ENCODE results near the gene ANKAR.
A peak's percentile ranks its signal among the peaks of the same experiment; 100 is the strongest.
"Not testable (repeated sequence)": the region's sequence is repeated elsewhere in the genome, so short reads cannot be mapped to it uniquely, and the experiment has no call there.

The ANKAR gene

DNA sequence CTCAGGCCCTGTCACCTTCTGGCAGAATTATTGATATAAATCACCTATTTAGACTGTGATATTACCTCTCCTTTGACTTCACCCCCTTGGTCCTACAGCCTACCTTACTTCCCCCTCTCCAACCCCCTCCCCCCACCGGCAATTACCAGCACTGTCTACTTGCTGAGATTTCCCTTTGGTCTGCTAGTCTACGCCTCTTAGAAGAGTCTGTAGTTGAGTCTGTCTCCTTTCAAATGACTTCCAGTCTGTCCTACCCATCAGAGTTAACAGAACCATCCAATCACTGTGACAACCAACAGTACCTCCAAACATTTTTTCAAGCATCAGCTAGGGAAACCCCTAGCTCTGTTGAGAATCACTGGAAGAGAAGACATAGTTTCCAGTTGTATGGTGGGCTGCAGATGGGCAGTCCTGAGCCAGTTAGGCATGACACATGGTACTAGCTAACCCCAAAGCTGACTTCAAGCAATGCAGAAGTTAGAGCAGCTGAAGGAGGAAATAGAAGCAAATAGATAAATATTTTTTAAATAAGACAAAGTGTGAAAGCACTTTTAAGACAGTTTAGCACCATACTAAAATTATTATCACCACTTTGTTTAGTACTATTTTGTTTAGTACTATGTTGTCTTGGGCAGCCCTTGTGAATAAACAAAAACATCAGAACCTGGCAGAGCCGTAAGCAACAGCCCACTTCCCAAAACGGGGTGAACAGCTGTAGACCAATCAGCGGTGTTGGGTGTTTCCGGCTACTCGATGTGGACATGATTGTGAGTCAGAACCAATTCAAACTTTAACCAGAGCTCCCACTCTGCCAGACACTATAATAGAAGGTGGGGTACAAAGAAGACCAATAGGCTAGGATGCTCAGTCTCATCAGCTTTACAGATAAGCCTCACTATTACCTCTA lies 15.9 kb upstream of the ANKAR start:
- no peak for DNase-seq

DNA sequence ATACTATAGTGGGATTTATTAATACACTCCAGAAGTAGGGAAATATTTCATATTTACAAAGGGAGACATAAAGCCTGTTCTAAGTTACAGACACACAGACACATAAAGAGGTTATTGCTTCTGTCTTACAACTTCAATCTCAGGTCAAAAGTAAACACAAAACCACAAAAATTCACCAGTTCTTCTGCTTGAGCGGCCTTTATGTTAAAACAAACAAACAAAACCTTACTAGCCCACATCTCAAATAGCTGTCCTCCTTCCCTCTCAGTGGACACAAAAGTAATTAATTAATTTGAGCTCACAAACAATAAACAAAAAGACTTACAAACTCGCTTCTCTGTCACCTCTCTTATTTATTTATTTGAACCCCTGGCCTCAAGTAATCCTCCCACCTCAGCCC lies 14.7 kb upstream of the ANKAR start:
- no peak for DNase-seq

DNA sequence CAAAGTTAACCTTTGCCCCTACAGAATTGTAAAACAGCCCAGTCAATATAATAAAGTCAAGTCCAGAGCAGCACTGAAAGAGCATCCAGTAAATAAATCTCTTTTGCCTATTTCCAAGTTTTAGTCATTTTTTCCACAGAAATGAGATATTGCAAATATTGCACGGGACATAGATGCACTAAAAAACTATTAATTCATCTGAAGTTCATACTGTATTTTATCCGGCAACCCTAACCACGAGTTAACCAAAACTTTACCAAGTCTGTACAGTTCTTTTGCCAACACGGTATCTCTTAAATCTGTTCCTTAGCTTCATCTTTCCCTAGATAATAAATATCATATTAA lies 13.7 kb upstream of the ANKAR start:
- no peak for DNase-seq

DNA sequence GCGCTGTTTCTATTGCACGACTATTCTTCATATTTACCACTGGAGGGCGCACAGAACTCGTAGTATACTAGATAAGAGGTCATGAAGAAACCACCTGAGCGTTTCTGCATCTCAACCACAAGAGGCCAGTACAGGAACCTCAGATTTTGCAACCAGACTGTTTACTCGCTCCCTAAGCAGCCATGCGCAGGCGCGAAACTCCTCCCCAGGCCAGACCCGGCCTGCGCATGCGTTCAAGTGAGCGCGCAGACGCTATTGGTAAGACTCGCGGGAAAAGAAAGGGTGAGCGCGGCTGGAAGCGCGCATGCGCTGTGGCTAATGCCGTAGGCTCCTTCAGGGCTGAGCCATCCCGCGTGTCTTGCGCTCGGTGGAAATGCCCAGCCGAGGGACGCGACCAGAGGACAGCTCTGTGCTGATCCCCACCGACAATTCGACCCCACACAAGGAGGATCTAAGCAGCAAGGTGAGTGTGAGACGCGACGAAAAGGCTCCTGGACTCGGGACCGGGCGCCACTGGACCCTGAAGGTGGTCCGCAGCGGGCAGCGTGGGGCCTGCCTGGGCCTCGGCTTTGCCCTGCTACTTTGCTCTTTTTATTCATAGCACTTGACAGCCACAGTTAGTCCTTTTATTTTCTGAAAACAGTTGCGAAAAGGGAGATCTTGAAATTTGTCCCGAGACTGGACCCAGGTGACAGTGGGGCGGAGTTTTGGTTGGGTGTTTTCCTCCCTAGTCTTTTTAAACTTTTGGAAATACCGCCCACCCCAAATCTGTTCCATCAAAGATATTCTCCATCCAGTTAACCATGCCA lies 13.1 kb upstream of the ANKAR start, which contains the start of gene ASNSD1:
TSS of gene ASNSD1 (plus strand) at position 312 of the 809 bp plus-strand sequence. CDS start 4,674 bp downstream, outside the sequence.
- DNase-seq = peak; percentile 99

DNA sequence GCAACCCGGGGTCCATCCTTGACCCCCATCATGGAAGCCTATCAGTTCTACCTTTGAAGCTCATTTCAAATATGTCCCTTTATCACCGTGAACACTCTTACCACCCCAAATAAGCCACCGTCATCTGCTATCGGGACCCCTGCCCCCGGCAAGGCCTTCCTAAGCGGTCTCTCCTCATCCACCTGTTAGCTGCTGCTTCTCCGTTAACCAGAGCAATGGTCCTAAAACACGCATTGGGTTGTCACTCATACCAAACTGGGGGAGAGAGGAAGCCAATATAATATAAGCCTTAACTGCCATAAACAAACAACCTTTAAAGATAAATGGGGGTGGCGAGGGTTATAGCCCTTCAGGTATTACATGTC lies 12.5 kb upstream of the ANKAR start:
- no peak for DNase-seq

DNA sequence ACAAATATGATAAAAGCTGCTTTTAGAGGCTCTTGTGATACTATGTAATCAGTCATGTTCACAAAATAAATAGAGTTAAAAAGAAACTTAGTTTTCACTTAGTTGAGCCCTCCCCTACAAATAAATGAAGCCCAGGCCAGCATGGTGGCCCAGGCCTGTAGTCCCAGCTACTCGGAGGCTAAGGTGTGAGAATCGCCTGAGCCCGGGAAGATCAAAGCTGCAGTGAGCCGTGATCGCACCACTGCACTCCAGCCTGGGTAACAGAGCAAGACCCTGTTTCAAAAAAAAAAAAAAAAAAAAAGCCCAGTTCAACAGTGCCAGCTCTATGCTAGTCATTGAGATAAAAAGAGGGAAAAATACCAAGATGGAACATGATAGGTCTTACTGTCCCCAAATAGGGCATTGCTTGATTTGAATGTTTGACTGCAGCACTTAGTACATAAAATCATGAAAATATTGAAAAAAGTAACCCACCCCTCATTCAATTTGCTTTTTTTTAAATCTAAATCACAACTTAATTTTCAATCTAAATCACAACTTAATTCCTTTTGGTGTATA lies 11.7 kb upstream of the ANKAR start:
- DNase-seq = no peak

DNA sequence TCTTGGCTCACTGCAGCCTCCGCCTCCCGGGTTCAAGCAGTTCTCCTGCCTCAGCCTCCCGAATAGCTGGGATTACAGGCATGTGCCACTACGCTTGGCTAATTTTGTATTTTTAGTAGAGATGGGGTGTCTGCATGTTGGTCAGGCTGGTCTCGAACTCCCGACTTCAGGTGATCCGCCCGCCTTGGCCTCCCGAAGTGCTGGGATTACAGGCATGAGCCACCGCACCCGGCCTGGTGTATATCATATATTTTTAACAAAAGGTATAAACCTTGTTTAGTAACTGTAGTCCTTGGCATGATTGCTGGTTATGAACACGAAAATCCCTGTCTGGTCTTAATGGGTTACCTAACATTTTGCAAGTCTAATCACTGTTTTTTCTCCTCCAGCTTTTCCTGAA lies 11.2 kb upstream of the ANKAR start:
- DNase-seq = not testable (repeated sequence)

DNA sequence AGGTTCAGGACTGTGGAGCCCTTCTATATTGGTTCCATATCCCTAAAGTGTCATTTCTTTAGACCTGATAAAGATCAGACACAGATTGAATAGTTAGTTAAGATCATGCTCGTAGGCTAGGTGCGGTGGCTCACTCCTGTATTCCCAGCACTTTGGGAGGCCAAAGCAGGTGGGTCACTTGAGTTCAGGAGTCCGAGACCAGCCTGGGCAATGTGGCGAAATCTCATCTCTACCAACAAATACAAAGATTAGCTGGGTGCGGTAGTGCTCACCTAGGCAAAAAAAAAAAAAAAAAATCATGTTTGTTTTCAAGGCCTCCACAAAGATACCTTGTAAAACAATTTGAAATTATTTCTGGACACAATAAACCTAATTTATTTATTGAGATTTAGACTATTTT lies 4.6 kb upstream of the ANKAR start:
- no peak for DNase-seq

DNA sequence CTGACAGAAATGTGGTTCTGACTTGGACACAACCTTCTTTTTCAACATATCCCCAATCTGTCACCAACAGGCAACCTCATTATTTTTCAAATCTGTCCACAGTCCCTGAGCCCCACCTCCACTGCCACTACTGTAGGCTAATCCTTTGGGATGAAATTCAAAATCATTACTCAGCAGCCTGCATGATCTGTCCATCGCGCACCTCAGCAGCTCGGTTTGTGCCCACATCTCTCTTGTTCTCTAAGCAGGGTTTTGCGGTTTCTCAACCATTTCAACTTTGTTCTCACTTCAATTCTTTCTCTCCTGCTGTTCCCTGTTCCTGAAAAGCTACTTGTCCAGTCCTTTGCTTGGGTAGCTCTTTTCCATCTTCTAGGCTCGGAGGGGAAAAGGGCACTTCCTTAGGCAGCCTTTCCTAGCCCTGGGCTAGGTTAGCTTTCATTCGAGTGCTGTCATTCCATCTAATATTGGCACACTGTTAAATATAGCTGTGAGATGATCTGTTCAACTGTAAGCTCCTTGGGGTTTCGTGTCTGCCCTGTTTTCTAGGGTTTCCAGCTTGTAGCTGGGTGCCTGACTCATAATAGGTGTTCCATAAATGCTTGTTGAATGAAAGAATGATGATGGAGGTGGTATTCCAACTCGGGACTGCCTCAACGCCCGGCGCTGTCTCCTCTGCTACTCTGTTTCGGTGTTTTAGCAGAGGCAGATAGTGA lies 653 bp upstream of the ANKAR start:
- DNase-seq = no peak

DNA sequence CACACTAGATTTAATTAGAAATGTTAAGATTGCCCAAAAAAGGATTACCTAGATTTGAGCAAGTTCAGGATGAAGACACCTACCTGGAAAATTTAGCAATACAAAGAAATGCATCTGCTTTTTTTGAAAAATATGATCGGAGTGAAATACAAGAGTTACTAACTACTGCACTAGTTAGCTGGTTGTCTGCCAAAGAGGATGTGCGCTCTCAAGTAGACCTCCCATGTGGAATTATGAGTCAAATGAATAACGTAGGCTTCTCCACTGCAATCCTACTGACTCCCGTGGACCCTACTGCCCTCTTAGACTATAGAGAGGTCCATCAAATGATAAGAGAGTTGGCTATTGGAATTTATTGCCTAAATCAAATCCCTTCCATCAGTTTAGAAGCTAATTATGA lies 2.0 kb downstream of the ANKAR start:
- DNase-seq = no peak

DNA sequence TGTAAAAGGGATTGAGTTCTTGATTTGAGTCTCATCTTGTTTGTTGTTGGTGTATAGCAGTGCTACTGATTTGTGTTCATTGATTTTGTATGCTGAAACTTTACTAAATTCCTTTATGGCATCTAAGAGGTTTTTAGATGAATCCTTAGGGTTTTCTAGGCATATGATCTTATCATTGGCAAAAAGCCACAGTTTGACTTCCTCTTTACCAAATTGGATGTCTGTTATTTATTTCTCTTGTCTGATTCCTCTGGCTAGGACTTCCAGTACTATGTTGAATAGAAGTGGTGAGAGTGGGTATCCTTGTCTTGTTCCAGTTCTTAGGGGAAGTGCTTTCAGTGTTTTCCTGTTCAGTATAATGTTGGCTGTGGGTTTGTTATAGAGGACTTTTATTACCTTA lies 4.8 kb downstream of the ANKAR start:
- DNase-seq = no peak

DNA sequence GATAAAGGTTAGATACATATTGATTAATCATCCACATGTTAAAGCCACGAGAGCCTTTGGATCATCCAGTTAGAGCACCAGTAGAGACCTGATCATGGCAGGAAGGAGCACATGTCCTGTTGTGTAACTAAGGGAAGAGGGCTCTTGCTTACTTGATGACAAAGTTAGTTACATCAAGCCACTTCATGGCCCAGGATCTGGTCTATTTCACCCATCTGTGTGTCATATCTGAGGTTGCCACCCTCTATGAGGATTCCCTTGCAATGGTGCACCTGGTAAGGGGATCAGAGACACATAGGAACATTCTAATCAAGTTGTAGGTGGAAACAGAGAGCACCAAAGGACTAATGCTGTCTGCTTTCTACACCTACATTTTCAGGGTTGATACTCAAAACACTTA lies 6.7 kb downstream of the ANKAR start:
- DNase-seq = no peak

DNA sequence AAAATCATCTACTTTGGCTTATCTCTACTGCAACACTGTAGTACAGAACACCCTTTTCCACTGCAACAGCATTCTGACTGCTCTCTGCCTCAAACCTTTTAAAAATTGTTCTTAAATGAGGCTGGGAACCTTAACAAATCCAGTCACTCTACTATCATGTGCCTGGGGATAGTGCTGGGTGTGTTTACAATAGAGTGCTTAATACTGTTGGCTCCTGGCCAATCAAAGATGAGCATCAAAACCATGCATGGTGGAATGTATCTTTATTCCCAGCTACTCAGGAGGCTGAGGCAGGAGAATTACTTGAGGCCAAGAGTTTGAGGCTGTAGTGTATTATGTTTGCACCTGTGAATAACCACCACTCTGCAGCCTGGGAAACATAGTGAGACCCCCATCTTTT lies 7.4 kb downstream of the ANKAR start:
- no peak for DNase-seq

DNA sequence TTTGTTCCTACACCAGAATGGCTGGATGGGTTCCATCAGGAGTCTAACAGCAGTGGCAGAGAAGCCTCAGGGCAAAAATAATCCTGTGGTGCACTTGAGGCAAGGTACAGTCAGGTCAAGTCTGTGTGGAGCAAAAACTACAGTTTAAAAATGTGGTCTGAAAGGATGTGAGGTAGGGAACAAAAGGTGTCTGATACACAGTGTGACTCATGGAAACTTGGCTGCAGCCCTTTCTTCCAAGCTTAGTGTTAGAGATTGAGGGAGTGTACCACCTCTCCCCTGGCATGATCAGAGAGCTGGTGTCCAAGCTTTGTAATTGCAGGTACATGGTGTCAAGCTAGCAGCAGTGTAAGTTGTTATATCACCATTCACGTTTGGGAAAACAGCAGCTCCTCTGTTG lies 8.9 kb downstream of the ANKAR start:
- no peak for DNase-seq

DNA sequence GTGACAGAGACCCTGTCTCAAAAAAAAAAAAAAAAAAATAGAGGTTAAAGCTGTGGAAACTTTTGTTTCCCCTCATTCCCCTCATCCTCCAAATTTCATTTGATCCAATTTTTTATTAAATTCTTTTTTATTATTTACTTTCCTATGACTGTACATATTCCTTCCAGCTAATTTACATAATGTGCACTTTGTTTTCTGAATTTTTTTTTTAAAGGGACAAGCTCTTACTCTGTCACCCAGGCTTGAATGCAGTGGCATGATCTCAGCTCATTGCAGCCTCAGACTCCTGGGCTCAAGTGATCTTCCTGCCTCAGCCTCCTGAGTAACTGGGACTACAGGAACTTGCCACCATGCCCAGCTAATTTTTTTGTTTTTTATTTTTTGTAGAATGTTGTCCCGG lies 10.3 kb downstream of the ANKAR start:
- DNase-seq = no peak

DNA sequence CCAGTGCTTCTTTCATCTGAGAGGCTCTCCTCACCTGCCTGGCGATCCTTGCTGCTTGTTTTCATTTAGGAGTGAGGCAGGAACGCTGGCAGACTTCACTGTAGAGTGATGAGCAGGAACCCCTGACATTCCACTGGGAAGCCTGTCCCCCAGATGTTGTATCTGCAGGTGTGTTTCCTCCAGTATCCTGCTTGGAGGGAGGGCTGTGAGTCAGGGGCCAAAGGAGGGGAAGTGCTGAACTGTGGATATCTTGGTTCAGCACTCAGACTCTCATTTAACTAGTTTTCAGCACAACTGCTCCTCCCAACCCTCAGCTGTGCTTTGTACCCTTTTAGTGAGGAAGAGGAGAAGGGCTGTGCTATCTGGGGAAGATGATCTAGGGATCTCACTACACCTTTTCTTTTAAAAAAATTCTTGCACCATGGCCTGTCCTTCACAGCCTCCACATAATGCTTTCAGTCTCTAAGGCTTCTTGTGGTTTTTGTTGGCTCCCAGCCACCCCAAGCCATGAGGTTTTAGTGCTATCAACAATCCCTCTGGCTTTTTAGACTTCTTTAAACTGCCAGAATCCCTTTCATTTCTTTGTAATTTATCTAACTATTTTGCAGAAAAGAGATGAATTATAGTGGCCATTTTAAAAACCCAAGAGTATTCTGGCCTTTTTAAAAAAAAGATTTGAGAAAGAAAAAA lies 11.2 kb downstream of the ANKAR start:
- DNase-seq = no peak

DNA sequence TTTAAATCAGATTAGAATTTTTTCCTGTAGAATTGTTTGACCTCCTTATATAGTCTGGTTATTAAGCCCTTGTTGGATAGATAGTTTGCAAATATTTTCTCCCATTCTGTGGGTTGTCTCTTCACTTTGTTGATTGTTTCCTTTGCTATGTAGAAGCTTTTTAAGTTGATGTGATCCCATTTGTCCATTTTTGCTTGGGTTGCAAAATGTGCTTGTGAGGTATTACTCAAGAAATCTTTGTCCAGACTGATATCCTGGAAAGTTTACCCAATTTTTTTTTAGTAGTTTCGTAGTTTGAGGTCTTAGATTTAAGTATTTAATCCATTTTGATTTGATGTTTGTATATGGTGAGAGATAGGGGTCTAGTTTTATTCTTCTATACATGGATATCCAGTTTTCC lies 13.3 kb downstream of the ANKAR start:
- DNase-seq = not testable (repeated sequence)

DNA sequence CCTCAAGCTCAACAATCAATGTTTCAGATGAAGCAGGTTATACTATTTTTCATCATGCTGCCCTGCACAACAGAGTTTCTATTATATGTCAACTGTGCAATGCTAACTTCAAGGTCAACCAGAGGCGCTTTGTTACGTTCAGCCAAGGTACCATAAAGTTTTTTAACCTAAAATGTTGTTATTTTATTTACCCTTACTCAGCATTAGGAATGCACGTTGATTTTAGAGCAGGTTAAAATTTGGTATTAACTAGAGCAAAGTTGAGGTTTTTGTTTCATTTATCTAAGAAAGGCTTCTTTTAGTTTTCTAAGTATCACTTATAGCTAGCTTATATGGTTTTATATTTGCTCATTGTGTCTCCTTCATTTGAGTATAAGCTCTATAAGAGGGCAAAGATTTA lies 21.8 kb downstream of the ANKAR start:
- no peak for DNase-seq

DNA sequence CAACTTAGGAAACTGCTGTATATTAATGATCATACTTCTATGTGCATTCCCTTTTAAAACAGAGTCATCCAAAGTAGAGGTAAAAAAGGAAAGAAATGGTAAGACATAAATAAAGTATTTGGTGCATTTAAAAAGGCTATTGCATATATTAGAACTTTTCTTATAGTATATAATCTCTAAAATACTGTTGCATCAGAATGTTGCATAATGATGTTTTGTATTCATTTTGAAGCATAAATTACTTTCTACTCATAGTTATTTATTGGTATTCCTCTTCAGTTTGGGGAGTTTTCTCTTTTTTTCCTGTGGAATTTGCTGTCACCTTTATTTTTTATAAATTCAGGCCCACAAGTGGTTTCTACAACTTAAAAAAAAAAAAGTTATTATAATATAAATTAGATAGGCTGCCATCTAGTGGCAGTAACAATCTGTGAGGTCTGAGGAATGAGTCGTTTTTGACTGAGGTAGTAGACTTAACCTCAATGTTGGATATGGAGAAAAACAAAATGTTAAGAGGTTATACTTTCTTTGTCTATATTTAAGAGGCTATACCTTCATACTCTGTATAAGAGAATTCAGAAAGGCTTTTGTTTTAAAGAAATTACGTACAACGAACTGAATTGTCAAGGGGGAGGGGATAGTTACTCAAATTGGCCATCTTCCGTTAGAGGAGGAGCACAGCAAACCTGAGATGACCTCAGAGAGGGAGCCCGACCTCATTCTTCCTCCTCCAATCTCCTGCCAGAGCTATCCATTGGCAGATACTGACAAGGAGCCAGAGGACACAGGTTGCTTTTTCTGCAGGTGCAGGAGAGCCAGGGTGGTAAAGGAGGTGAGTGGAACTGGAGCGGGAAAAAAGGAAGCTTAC lies 23.8 kb downstream of the ANKAR start:
- no peak for DNase-seq

DNA sequence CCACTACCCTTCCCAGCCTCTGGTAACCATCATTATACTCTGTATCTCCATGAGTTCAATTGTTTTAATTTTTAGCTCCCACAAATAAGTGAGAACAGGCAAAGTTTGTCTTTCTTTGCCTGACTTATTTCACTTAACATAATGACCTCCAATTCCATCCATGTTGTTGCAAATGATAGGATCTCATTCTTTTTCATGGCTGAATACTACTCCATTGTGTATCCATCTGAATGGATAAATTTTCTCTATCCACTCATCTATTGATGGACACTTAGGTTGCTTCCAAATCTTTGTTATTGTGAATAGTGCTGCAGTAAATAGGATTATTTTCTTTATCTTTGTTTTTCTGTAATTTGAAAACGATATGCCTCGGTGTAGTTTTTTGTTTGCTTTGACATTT lies 26.2 kb downstream of the ANKAR start:
- no peak for DNase-seq

DNA sequence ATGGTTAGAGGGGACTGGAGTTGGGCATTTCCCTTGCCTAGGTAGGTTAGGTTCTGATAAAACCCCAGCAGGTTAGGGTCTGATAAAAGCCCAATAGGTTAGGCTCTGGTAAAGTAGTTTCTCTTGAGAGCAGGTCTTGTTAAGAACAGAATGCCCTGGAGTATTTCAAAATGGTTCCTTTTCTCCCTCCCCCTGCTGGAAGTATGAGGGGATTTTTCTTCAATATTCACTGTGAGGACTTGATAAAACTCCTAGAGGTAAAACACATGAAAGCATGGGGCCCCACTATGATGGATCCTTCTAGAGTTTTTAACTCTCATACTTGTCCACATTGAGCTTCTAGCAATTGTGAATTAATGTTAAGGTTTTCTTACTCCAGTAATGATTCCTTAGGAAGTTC lies 27.6 kb downstream of the ANKAR start:
- DNase-seq = no peak
